Epithelial cell of proximal tubule (primary cell): ENCODE measurements around the gene DGCR2. TPM values are rescaled to one million over a fixed set of nuclear protein-coding genes. Genes with fewer than 3 reads are reported as not detected.
"Not testable (repeated sequence)": the region's sequence is repeated elsewhere in the genome, so short reads cannot be mapped to it uniquely, and the experiment has no call there.

Experiments used
- DNase-seq: peaks from one replicate; pipeline ENCODE4 v3.0.0-alpha.2; 2011; ENCODE audit warnings: low read depth
- H3K4me3 ChIP-seq: 2 replicates; pipeline ENCODE4 v1.5.1; 2011; ENCODE audit warnings: low read depth, mild to moderate bottlenecking, low read length
- CTCF ChIP-seq: conservative IDR thresholded peaks from 2 replicates; pipeline ENCODE4 v1.5.1; 2012; ENCODE audit warnings: low read depth, mild to moderate bottlenecking, low read length
- total RNA-seq: library from RNA; depleted of rRNA; stranded (reverse); fragments of >200 nt; gene quantifications from 2 replicates; pipeline ENCODE4 v1.2.3, GENCODE V29; 2015

The DGCR2 gene
- total RNA-seq, 1 donor from 2014 or later, result 51.7 TPM

- no peak for DNase-seq
- no peak overlapping the region for H3K4me3 ChIP-seq
- TF ChIP-seq CTCF, result peak; percentile 23
These were observed 85.5 kb downstream of the DGCR2 start for GRCh38 chr22:19036523-19037273.

GRCh38 chr22:19036229-19036522 lies 86.0 kb downstream of the DGCR2 start:
- no peak for DNase-seq
- TF ChIP-seq CTCF, result no peak
- H3K4me3 ChIP-seq, result no peak overlapping the region

- TF ChIP-seq CTCF, result peak; percentile 24
- no peak for DNase-seq
- H3K4me3 ChIP-seq, result no peak overlapping the region
These were observed 86.6 kb downstream of the DGCR2 start for GRCh38 chr22:19035474-19036228.

- DNase-seq, result not testable (repeated sequence)
These were observed 87.1 kb downstream of the DGCR2 start for GRCh38 chr22:19035126-19035473.

GRCh38 chr22:19034724-19035120 lies 87.5 kb downstream of the DGCR2 start:
- not testable (repeated sequence) for H3K4me3 ChIP-seq, DNase-seq

More at GRCh38 chr22:19035126-19035473, 87.1 kb downstream of the DGCR2 start:
- not testable (repeated sequence) for H3K4me3 ChIP-seq

- DNase-seq, H3K4me3 ChIP-seq: not testable (repeated sequence)
These were observed 88.0 kb downstream of the DGCR2 start for GRCh38 chr22:19034031-19034723.

- DNase-seq, result not testable (repeated sequence)
These were observed 88.7 kb downstream of the DGCR2 start for GRCh38 chr22:19033568-19033905.

GRCh38 chr22:19032898-19033567 lies 89.2 kb downstream of the DGCR2 start:
- H3K4me3 ChIP-seq, DNase-seq: not testable (repeated sequence)

More at GRCh38 chr22:19033568-19033905, 88.7 kb downstream of the DGCR2 start:
- not testable (repeated sequence) for H3K4me3 ChIP-seq

- H3K4me3 ChIP-seq, DNase-seq: not testable (repeated sequence)
These were observed 89.9 kb downstream of the DGCR2 start for GRCh38 chr22:19032156-19032785.

- DNase-seq, H3K4me3 ChIP-seq: not testable (repeated sequence)
These were observed 91.3 kb downstream of the DGCR2 start for GRCh38 chr22:19030889-19031252.

- not testable (repeated sequence) for H3K4me3 ChIP-seq, DNase-seq
These were observed 91.9 kb downstream of the DGCR2 start for GRCh38 chr22:19030226-19030888.

GRCh38 chr22:19029113-19030103 lies 92.8 kb downstream of the DGCR2 start:
- DNase-seq, H3K4me3 ChIP-seq: not testable (repeated sequence)

- DNase-seq, H3K4me3 ChIP-seq: not testable (repeated sequence)
These were observed 94.2 kb downstream of the DGCR2 start for GRCh38 chr22:19028060-19028455.
